ENCODE measurements around the gene CCN6.

CCN6 gene

GRCh38 chr6:112030961-112031660 is 22.8 kb upstream of the CCN6 start:
- POLR2A ChIA-PET = no interaction called here

GRCh38 chr6:112031960-112032359 is 21.9 kb upstream of the CCN6 start:
- Histone ChIP-seq H3K4me3 (ENCODE audit: low read depth, low read length) (no peak overlapping the region), H3K27ac (ENCODE audit: extremely low read depth, low read depth, low read length) (no peak overlapping the region), H3K4me1 (ENCODE audit: control insufficient read depth, insufficient read depth, low read length) (no peaks in the 10 kb centered on the region), H3K36me3 (ENCODE audit: control insufficient read depth in 2 of 2, insufficient read depth in 1 of 2, low read length in 2 of 2) (no peaks in the 10 kb centered on the region), H3K9me3 (ENCODE audit: control insufficient read depth, insufficient read depth, low read depth, low read length) (no peaks in the 10 kb centered on the region)
- POLR2A ChIA-PET = interaction anchor here (0.8 kb wide), 1 partner anchor 1427 kb away, joined by 4 read pairs; no protein-coding TSS in a partner anchor
- no peak for TF ChIP-seq ZFP41 (tag by site-specific recombination; IDR thresholded peaks at IDR 0.05; ENCODE audit: borderline replicate concordance)
- no peak for TF ChIP-seq ZNF202 (tag by site-specific recombination; IDR thresholded peaks at IDR 0.05; ENCODE audit: borderline replicate concordance)
- no peak for TF ChIP-seq ZBTB48 (tag by site-specific recombination; IDR thresholded peaks at IDR 0.05)
- TF ChIP-seq ZFP3 (tag by site-specific recombination; IDR thresholded peaks at IDR 0.05; ENCODE audit: low read depth) = no peak
- CTCF ChIA-PET = interaction anchor here (0.9 to 3.3 kb wide), 5 partner anchors 10 to 481 kb away, joined by 3 to 19 read pairs (median 9); no protein-coding TSS in a partner anchor

More at GRCh38 chr6:112030961-112031660, 22.8 kb upstream of the CCN6 start:
- Histone ChIP-seq H3K27ac (ENCODE audit: extremely low read depth, low read depth, low read length) (no peak overlapping the region), H3K4me3 (ENCODE audit: low read depth, low read length) (no peak overlapping the region), H3K4me1 (ENCODE audit: control insufficient read depth, insufficient read depth, low read length) (no peaks in the 10 kb centered on the region), H3K9me3 (ENCODE audit: control insufficient read depth, insufficient read depth, low read depth, low read length) (no peaks in the 10 kb centered on the region), H3K36me3 (ENCODE audit: control insufficient read depth in 2 of 2, insufficient read depth in 1 of 2, low read length in 2 of 2) (no peaks in the 10 kb centered on the region)
- TF ChIP-seq SP3 (tag by site-specific recombination; IDR thresholded peaks at IDR 0.05) (no peak), ZNF76 (tag by site-specific recombination; IDR thresholded peaks at IDR 0.05; ENCODE audit: borderline replicate concordance, low read depth) (no peak), PRDM1 (tag by site-specific recombination; IDR thresholded peaks at IDR 0.05) (0 out of 2 replicates have a peak, but pooled peaks have one; percentile 19), ZSCAN23 (tag by site-specific recombination; IDR thresholded peaks at IDR 0.05) (no peak), ZNF202 (tag by site-specific recombination; IDR thresholded peaks at IDR 0.05; ENCODE audit: borderline replicate concordance) (no peak), ZNF391 (tag by site-specific recombination; IDR thresholded peaks at IDR 0.05; ENCODE audit: borderline replicate concordance, low read depth) (no peak), ZNF777 (tag by site-specific recombination; IDR thresholded peaks at IDR 0.05; ENCODE audit: borderline replicate concordance) (no peak), PRDM6 (tag by site-specific recombination; IDR thresholded peaks at IDR 0.05) (peak; percentile 22; the same call in 1 of the 2 replicates), ZNF549 (tag by site-specific recombination; IDR thresholded peaks at IDR 0.05) (no peak)
- CTCF ChIA-PET = interaction anchor here (0.6 to 3.3 kb wide), 6 partner anchors 33 to 696 kb away, joined by 3 to 19 read pairs (median 3); no protein-coding TSS in a partner anchor

- H3K9me3 ChIP-seq (ENCODE audit: control insufficient read depth, insufficient read depth, low read depth, low read length) = no peaks in the 10 kb centered on the region
- no peak overlapping the region for H3K27ac ChIP-seq (ENCODE audit: extremely low read depth, low read depth, low read length)
- ChIA-PET CTCF (interaction anchor here (0.9 to 3.3 kb wide), 5 partner anchors 9 to 482 kb away, joined by 3 to 19 read pairs (median 9); no protein-coding TSS in a partner anchor), POLR2A (interaction anchor here (0.8 kb wide), 1 partner anchor 1426 kb away, joined by 4 read pairs; no protein-coding TSS in a partner anchor)
- no peak overlapping the region for H3K4me3 ChIP-seq (ENCODE audit: low read depth, low read length)
- TF ChIP-seq ZNF510 (tag by site-specific recombination; IDR thresholded peaks at IDR 0.05; ENCODE audit: insufficient replicate concordance) (no peak), ZFP41 (tag by site-specific recombination; IDR thresholded peaks at IDR 0.05; ENCODE audit: borderline replicate concordance) (no peak), ZNF747 (tag by site-specific recombination; IDR thresholded peaks at IDR 0.05) (no peak), HOXA7 (CRISPR knock-in tag; IDR thresholded peaks at IDR 0.05; ENCODE audit: borderline replicate concordance) (no peak), ZNF580 (tag by site-specific recombination; IDR thresholded peaks at IDR 0.05) (no peak), REST (tag by site-specific recombination; IDR thresholded peaks at IDR 0.05) (no peak)
- no peaks in the 10 kb centered on the region for H3K36me3 ChIP-seq (ENCODE audit: control insufficient read depth in 2 of 2, insufficient read depth in 1 of 2, low read length in 2 of 2)
- H3K4me1 ChIP-seq (ENCODE audit: control insufficient read depth, insufficient read depth, low read length) = no peaks in the 10 kb centered on the region
Observed at GRCh38 chr6:112032728-112033127, 21.2 kb upstream of the CCN6 start.

Measured in HEK293 (cell line).